ENCODE measurements around the gene SELENON. TPM values are rescaled to one million over a fixed set of nuclear protein-coding genes. Genes with fewer than 3 reads are reported as not detected.

Gene SELENON
- total and polyA plus RNA-seq, 2 experiments from 2014 or later = 26.7 to 37.7 TPM

GRCh38 chr1:25821630-25822091 is 21.7 kb downstream of the SELENON start:
- Histone ChIP-seq H3K9me2 (replicated peaks; ENCODE audit: insufficient read depth) (no peaks in the 10 kb centered on the region), H3K4me1 (ENCODE audit: insufficient read depth) (peaks cover 21% of the 10 kb centered on the region), H3K36me3 (replicated peaks; ENCODE audit: insufficient read depth, low read depth) (no peaks in the 10 kb centered on the region), H3K4me3 (no peak overlapping the region), H3K4me2 (peak overlapping the region; percentile 93), H3K27ac (no peak overlapping the region), H3K27me3 (no peaks in the 10 kb centered on the region), H3K79me2 (peaks cover 49% of the 10 kb centered on the region), H3K9me3 (ENCODE audit: low read depth) (no peaks in the 10 kb centered on the region), H2AFZ (no peak overlapping the region), H4K20me1 (ENCODE audit: insufficient read depth, poor library complexity, severe bottlenecking) (peaks cover 12% of the 10 kb centered on the region)
- WGBS (ENCODE audit: low lambda C conversion rate, missing lambda C conversion rate) = 88% methylated on average over 5 of the region's 5 CpGs
- DNase-seq (ENCODE audit: low spot score) = no peak
- TF ChIP-seq EZH2 (IDR thresholded peaks at IDR 0.05; ENCODE audit: borderline replicate concordance) (no peak), EZH2phosphoT487 (IDR thresholded peaks at IDR 0.05; ENCODE audit: low read depth, severe bottlenecking, unreplicated experiment) (no peak), CTCF (IDR thresholded peaks at IDR 0.05; ENCODE audit: poor library complexity) (no peak)

GRCh38 chr1:25825605-25826004 is 25.6 kb downstream of the SELENON start:
- 97% methylated on average over 2 of the region's 2 CpGs for WGBS (ENCODE audit: low lambda C conversion rate, missing lambda C conversion rate)

GRCh38 chr1:25826571-25826970 is 26.6 kb downstream of the SELENON start:
- no peak overlapping the region for H3K4me3 ChIP-seq
- H4K20me1 ChIP-seq (ENCODE audit: insufficient read depth, poor library complexity, severe bottlenecking) = peaks cover 4% of the 10 kb centered on the region
- H3K36me3 ChIP-seq (replicated peaks; ENCODE audit: insufficient read depth, low read depth) = no peaks in the 10 kb centered on the region
- H3K27me3 ChIP-seq = no peaks in the 10 kb centered on the region
- 95% methylated on average over 10 of the region's 10 CpGs for WGBS (ENCODE audit: low lambda C conversion rate, missing lambda C conversion rate)
- no peaks in the 10 kb centered on the region for H3K9me3 ChIP-seq (ENCODE audit: low read depth)
- no peaks in the 10 kb centered on the region for H3K9me2 ChIP-seq (replicated peaks; ENCODE audit: insufficient read depth)
- no peak overlapping the region for H2AFZ ChIP-seq
- TF ChIP-seq EZH2 (IDR thresholded peaks at IDR 0.05; ENCODE audit: borderline replicate concordance) = no peak
- TF ChIP-seq EZH2phosphoT487 (IDR thresholded peaks at IDR 0.05; ENCODE audit: low read depth, severe bottlenecking, unreplicated experiment) = no peak
- no peak for TF ChIP-seq CTCF (IDR thresholded peaks at IDR 0.05; ENCODE audit: poor library complexity)
- no peak for DNase-seq (ENCODE audit: low spot score)
- H3K27ac ChIP-seq = no peak overlapping the region
- H3K79me2 ChIP-seq = peaks cover 34% of the 10 kb centered on the region
- H3K4me1 ChIP-seq (ENCODE audit: insufficient read depth) = no peaks in the 10 kb centered on the region
- H3K4me2 ChIP-seq = no peak overlapping the region

More at GRCh38 chr1:25825605-25826004, 25.6 kb downstream of the SELENON start:
- Histone ChIP-seq H3K9me3 (ENCODE audit: low read depth) (no peaks in the 10 kb centered on the region), H3K27ac (no peak overlapping the region), H2AFZ (no peak overlapping the region), H3K27me3 (no peaks in the 10 kb centered on the region), H3K36me3 (replicated peaks; ENCODE audit: insufficient read depth, low read depth) (no peaks in the 10 kb centered on the region), H3K79me2 (peaks cover 43% of the 10 kb centered on the region), H3K4me3 (no peak overlapping the region), H3K4me1 (ENCODE audit: insufficient read depth) (peaks cover 7% of the 10 kb centered on the region), H3K9me2 (replicated peaks; ENCODE audit: insufficient read depth) (no peaks in the 10 kb centered on the region), H4K20me1 (ENCODE audit: insufficient read depth, poor library complexity, severe bottlenecking) (peaks cover 12% of the 10 kb centered on the region), H3K4me2 (no peak overlapping the region)
- DNase-seq (ENCODE audit: low spot score) = no peak
- TF ChIP-seq EZH2 (IDR thresholded peaks at IDR 0.05; ENCODE audit: borderline replicate concordance) (no peak), EZH2phosphoT487 (IDR thresholded peaks at IDR 0.05; ENCODE audit: low read depth, severe bottlenecking, unreplicated experiment) (no peak), CTCF (IDR thresholded peaks at IDR 0.05; ENCODE audit: poor library complexity) (no peak)

Data from hepatocyte (in vitro differentiated cells).